ENCODE data around the gene DAB1. TPM values are rescaled to one million over a fixed set of nuclear protein-coding genes. Genes with fewer than 3 reads are reported as not detected.

The DAB1 gene
- total RNA-seq, 4 donors from 2014 or later, result under 0.01 to 5.9 (median 0.61) TPM

DNA sequence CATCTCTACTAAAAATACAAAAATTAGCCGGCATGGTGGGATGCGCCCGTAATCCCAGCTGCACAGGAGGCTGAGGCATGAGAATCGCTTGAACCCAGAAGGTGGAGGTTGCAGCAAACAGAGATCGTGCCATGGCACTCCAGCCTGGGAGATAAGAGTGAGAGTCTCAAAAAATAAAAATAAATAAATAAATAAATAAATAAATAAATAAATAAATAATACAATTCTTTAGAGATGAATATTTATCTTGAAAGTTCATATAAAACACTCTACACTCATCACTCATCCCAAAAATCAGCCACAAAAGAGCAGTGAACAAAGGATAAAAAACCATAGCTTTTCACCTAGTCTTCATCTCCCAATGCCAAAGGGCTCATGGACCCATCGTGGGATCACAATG, 295.9 kb downstream of the DAB1 start:
- intact Hi-C loops (cut with DNase I; ENCODE audit: low total_unique reads), result no loop called here
- Histone ChIP-seq H3K4me3 (no peak overlapping the region), H3K36me3 (no peaks in the 10 kb centered on the region), H3K4me1 (no peaks in the 10 kb centered on the region), H3K27me3 (no peaks in the 10 kb centered on the region), H3K9me3 (no peaks in the 10 kb centered on the region), H3K27ac (no peak overlapping the region)
- no peak for DNase-seq
- TF ChIP-seq CTCF (IDR thresholded peaks at IDR 0.05), result no peak
- no peak for TF ChIP-seq POLR2A (IDR thresholded peaks at IDR 0.05)

- Histone ChIP-seq H3K4me3 (no peak overlapping the region), H3K27me3 (no peaks in the 10 kb centered on the region), H3K9me3 (no peaks in the 10 kb centered on the region), H3K27ac (no peak overlapping the region), H3K36me3 (no peaks in the 10 kb centered on the region), H3K4me1 (no peaks in the 10 kb centered on the region)
- intact Hi-C loops (cut with DNase I; ENCODE audit: low total_unique reads), result no loop called here
- DNase-seq, result no peak
- TF ChIP-seq CTCF (IDR thresholded peaks at IDR 0.05) (no peak), POLR2A (IDR thresholded peaks at IDR 0.05) (no peak)
Observed at GRCh38 chr1:57124768-57125446, 299.0 kb downstream of the DAB1 start.

GRCh38 chr1:57124170-57124569, 299.7 kb downstream of the DAB1 start:
- intact Hi-C loops (cut with DNase I; ENCODE audit: low total_unique reads), result no loop called here
- no peak for DNase-seq
- Histone ChIP-seq H3K36me3 (no peaks in the 10 kb centered on the region), H3K27ac (no peak overlapping the region), H3K4me1 (no peaks in the 10 kb centered on the region), H3K9me3 (no peaks in the 10 kb centered on the region), H3K27me3 (no peaks in the 10 kb centered on the region), H3K4me3 (no peak overlapping the region)
- no peak for TF ChIP-seq CTCF (IDR thresholded peaks at IDR 0.05)
- TF ChIP-seq POLR2A (IDR thresholded peaks at IDR 0.05), result no peak

GRCh38 chr1:57122031-57122430, 301.8 kb downstream of the DAB1 start:
- no peak overlapping the region for H3K4me3 ChIP-seq
- no peaks in the 10 kb centered on the region for H3K9me3 ChIP-seq
- TF ChIP-seq POLR2A (IDR thresholded peaks at IDR 0.05) (no peak), CTCF (IDR thresholded peaks at IDR 0.05) (no peak)
- intact Hi-C loops (cut with DNase I; ENCODE audit: low total_unique reads), result no loop called here
- DNase-seq, result no peak
- H3K27me3 ChIP-seq, result no peaks in the 10 kb centered on the region
- no peaks in the 10 kb centered on the region for H3K36me3 ChIP-seq
- no peak overlapping the region for H3K27ac ChIP-seq
- no peaks in the 10 kb centered on the region for H3K4me1 ChIP-seq

DNA sequence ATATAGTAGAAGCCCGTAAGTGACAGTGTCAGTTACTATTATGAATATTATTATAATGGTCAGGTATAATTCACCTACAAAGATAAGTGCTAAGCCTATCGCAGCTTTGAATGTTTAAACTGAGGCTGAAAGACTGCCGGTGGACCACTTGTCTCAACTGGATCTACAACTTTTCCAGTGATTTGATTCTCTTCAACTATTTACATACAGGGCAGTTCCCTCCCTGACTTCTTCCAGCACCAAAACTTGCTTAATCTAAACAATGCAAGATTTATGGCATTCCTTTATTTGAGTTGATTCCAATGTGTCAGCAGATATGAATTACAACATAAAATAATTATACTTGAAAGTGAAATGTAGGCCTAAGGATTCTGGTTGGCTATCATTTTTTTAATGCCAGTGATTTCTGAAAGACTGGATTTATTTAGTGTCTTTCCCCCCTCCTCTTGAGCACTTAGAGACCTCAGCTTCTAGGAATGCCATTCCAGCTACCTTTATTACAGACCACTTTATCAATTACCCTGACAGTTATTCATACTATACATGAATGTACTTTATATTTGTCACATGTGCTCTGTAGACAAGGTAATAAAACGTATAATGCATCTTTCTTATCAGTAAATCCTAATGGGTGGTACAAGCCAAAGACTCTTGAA, 304.8 kb downstream of the DAB1 start:
- intact Hi-C loops (cut with DNase I; ENCODE audit: low total_unique reads), result no loop called here
- Histone ChIP-seq H3K9me3 (no peaks in the 10 kb centered on the region), H3K36me3 (no peaks in the 10 kb centered on the region), H3K4me3 (no peak overlapping the region), H3K27me3 (no peaks in the 10 kb centered on the region), H3K27ac (no peak overlapping the region), H3K4me1 (no peaks in the 10 kb centered on the region)
- no peak for DNase-seq
- TF ChIP-seq CTCF (IDR thresholded peaks at IDR 0.05) (no peak), POLR2A (IDR thresholded peaks at IDR 0.05) (no peak)
